ENCODE results near the gene PDLIM1.
"Not testable (repeated sequence)": the region's sequence is repeated elsewhere in the genome, so short reads cannot be mapped to it uniquely, and the experiment has no call there.

PDLIM1 gene

GRCh38 chr10:95262763-95263518 lies 27.9 kb downstream of the PDLIM1 start:
- DNase-seq = no peak

- no peak for DNase-seq
Measured at GRCh38 chr10:95261926-95262325, 28.9 kb downstream of the PDLIM1 start.

- no peak for DNase-seq
Measured at GRCh38 chr10:95260909-95261552, 29.8 kb downstream of the PDLIM1 start.

GRCh38 chr10:95260397-95260881 lies 30.4 kb downstream of the PDLIM1 start:
- no peak for DNase-seq

- no peak for DNase-seq
Measured at GRCh38 chr10:95257849-95258248, 33.0 kb downstream of the PDLIM1 start.

- DNase-seq = no peak
Measured at GRCh38 chr10:95256268-95256667, 34.5 kb downstream of the PDLIM1 start.

- DNase-seq = no peak
Measured at GRCh38 chr10:95254629-95255028, 36.2 kb downstream of the PDLIM1 start.

- DNase-seq = no peak
Measured at GRCh38 chr10:95253686-95254085, 37.1 kb downstream of the PDLIM1 start.

- no peak for DNase-seq
Measured at GRCh38 chr10:95253007-95253406, 37.8 kb downstream of the PDLIM1 start.

- no peak for DNase-seq
Measured at GRCh38 chr10:95250856-95251255, 39.9 kb downstream of the PDLIM1 start.

GRCh38 chr10:95249467-95249866 lies 41.3 kb downstream of the PDLIM1 start:
- no peak for DNase-seq

- no peak for DNase-seq
Measured at GRCh38 chr10:95248989-95249388, 41.8 kb downstream of the PDLIM1 start.

GRCh38 chr10:95247881-95248583 lies 42.8 kb downstream of the PDLIM1 start:
- no peak for DNase-seq

GRCh38 chr10:95247200-95247880 lies 43.5 kb downstream of the PDLIM1 start:
- no peak for DNase-seq

GRCh38 chr10:95246582-95247051 lies 44.2 kb downstream of the PDLIM1 start:
- DNase-seq = peak; percentile 10

GRCh38 chr10:95245425-95246055 lies 45.3 kb downstream of the PDLIM1 start:
- DNase-seq = no peak

GRCh38 chr10:95244152-95244551 lies 46.7 kb downstream of the PDLIM1 start:
- DNase-seq = no peak

GRCh38 chr10:95243318-95243617 lies 47.5 kb downstream of the PDLIM1 start:
- no peak for DNase-seq

GRCh38 chr10:95242581-95243317 lies 48.1 kb downstream of the PDLIM1 start:
- no peak for DNase-seq

GRCh38 chr10:95241533-95241932 lies 49.3 kb downstream of the PDLIM1 start:
- no peak for DNase-seq

- no peak for DNase-seq
Measured at GRCh38 chr10:95240811-95241210, 50.0 kb downstream of the PDLIM1 start.

GRCh38 chr10:95240096-95240495 lies 50.7 kb downstream of the PDLIM1 start:
- not testable (repeated sequence) for DNase-seq
